ENCODE data around the gene OR8G5. TPM values are rescaled to one million over a fixed set of nuclear protein-coding genes. Genes with fewer than 3 reads are reported as not detected.

Gene OR8G5
- total RNA-seq, 1 donor from 2014 or later: not detected

DNA sequence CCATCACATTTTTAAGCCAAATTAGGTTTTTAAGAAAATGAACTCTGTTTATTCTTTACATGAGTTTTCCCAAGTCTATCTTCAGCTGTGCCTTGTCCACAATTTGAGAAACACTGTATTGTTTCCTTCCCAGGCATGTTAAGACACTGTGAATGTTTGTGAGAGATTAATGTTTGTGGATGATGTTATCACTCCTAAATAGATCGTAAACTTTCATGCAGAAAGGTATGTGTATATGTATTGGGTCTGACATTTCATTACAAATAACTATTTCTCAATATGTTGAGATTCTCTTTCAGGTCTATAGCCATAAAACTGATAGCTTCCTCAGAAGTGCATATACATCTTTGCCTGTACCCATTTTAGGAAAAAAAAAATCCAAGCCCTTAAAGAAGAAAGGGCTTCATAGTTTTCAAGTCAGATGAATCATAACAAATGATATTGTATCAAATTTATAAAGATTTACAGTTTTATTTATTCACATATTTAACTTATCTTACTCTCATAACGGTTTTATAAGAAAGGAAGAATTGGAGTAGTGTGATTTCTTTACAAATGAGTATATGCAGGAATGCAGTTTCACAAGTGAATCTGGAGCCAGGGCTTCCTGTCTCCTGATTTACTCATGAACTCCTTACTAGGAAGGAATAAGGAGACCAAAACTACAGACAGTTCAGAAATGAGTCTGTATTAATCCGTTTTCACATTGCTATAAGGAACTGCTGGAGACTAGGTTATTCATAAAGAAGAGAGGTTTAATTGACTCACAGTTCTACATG lies 46.4 kb downstream of the OR8G5 start:
- TF ChIP-seq, protein P1, sequence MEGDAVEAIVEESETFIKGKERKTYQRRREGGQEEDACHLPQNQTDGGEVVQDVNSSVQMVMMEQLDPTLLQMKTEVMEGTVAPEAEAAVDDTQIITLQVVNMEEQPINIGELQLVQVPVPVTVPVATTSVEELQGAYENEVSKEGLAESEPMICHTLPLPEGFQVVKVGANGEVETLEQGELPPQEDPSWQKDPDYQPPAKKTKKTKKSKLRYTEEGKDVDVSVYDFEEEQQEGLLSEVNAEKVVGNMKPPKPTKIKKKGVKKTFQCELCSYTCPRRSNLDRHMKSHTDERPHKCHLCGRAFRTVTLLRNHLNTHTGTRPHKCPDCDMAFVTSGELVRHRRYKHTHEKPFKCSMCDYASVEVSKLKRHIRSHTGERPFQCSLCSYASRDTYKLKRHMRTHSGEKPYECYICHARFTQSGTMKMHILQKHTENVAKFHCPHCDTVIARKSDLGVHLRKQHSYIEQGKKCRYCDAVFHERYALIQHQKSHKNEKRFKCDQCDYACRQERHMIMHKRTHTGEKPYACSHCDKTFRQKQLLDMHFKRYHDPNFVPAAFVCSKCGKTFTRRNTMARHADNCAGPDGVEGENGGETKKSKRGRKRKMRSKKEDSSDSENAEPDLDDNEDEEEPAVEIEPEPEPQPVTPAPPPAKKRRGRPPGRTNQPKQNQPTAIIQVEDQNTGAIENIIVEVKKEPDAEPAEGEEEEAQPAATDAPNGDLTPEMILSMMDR (IDR thresholded peaks at IDR 0.05): no peak
- Mint-ChIP-seq H3K4me1 (ENCODE audit: unreplicated experiment) (no peaks in the 10 kb centered on the region), H3K27me3 (ENCODE audit: unreplicated experiment) (peaks cover 2% of the 10 kb centered on the region), H3K9me3 (ENCODE audit: unreplicated experiment) (no peaks in the 10 kb centered on the region), H3K36me3 (ENCODE audit: unreplicated experiment) (no peaks in the 10 kb centered on the region), H3K4me3 (ENCODE audit: unreplicated experiment) (no peak overlapping the region), H3K27ac (ENCODE audit: unreplicated experiment) (no peak overlapping the region)
- no peak for DNase-seq (ENCODE audit: extremely low spot score, unreplicated experiment)

DNA sequence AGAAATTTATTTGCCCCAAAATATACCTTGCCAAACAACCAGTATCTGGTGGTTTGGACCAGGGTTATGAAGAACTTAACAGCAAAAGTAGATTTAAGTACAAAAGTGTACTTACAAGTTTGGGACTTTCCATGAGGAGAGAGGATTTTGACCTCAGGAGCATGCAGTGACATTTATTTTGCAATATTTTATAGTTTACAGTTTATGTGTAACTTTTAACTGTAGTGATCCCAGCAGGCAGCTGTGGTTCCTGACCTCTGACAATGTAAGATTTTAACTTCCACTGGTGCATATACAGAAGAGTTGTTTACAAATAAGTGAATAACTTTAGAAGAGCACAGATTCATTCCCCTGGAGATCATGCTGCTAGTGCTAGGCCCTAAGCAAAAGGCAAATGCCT lies 50.9 kb downstream of the OR8G5 start:
- H3K27ac Mint-ChIP-seq (ENCODE audit: unreplicated experiment): no peak overlapping the region
- no peak overlapping the region for H3K4me3 Mint-ChIP-seq (ENCODE audit: unreplicated experiment)
- no peaks in the 10 kb centered on the region for H3K36me3 Mint-ChIP-seq (ENCODE audit: unreplicated experiment)
- peaks cover 6% of the 10 kb centered on the region for H3K27me3 Mint-ChIP-seq (ENCODE audit: unreplicated experiment)
- no peak for DNase-seq (ENCODE audit: extremely low spot score, unreplicated experiment)
- H3K9me3 Mint-ChIP-seq (ENCODE audit: unreplicated experiment): no peaks in the 10 kb centered on the region
- TF ChIP-seq, protein P1 (IDR thresholded peaks at IDR 0.05): no peak
- H3K4me1 Mint-ChIP-seq (ENCODE audit: unreplicated experiment): no peaks in the 10 kb centered on the region

- no peak overlapping the region for H3K4me3 Mint-ChIP-seq (ENCODE audit: unreplicated experiment)
- DNase-seq (ENCODE audit: extremely low spot score, unreplicated experiment): no peak
- no peaks in the 10 kb centered on the region for H3K4me1 Mint-ChIP-seq (ENCODE audit: unreplicated experiment)
- H3K27me3 Mint-ChIP-seq (ENCODE audit: unreplicated experiment): peaks cover 3% of the 10 kb centered on the region
- H3K36me3 Mint-ChIP-seq (ENCODE audit: unreplicated experiment): no peaks in the 10 kb centered on the region
- TF ChIP-seq, protein P1 (IDR thresholded peaks at IDR 0.05): no peak
- no peak overlapping the region for H3K27ac Mint-ChIP-seq (ENCODE audit: unreplicated experiment)
- H3K9me3 Mint-ChIP-seq (ENCODE audit: unreplicated experiment): no peaks in the 10 kb centered on the region
These were observed 54.5 kb downstream of the OR8G5 start for GRCh38 chr11:124310721-124311120.

DNA sequence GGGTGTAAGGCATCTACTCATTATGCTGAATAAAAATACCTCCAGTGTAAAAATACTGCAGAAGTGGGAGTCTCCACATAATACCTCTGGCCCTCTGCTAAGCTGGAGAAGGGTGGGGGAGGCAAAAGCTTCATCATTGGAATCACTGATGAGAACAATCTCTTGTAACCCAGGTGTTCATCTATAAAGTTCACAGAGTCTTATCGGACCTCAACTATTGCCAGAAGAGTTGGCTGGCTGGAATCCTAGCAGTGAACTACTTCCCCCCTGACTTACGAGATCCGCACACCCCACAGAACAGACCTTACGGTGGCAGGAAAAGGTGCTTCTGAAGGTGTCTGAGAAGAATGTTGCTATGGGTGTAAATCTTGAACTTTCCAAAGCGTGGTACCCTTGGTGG lies 55.1 kb downstream of the OR8G5 start:
- TF ChIP-seq, protein P1 (IDR thresholded peaks at IDR 0.05): no peak
- Mint-ChIP-seq H3K36me3 (ENCODE audit: unreplicated experiment) (no peaks in the 10 kb centered on the region), H3K27ac (ENCODE audit: unreplicated experiment) (no peak overlapping the region), H3K9me3 (ENCODE audit: unreplicated experiment) (no peaks in the 10 kb centered on the region), H3K27me3 (ENCODE audit: unreplicated experiment) (peaks cover 3% of the 10 kb centered on the region), H3K4me3 (ENCODE audit: unreplicated experiment) (no peak overlapping the region), H3K4me1 (ENCODE audit: unreplicated experiment) (no peaks in the 10 kb centered on the region)
- DNase-seq (ENCODE audit: extremely low spot score, unreplicated experiment): no peak

GRCh38 chr11:124311670-124312069 lies 55.5 kb downstream of the OR8G5 start:
- no peaks in the 10 kb centered on the region for H3K36me3 Mint-ChIP-seq (ENCODE audit: unreplicated experiment)
- peaks cover 3% of the 10 kb centered on the region for H3K27me3 Mint-ChIP-seq (ENCODE audit: unreplicated experiment)
- H3K27ac Mint-ChIP-seq (ENCODE audit: unreplicated experiment): no peak overlapping the region
- no peak overlapping the region for H3K4me3 Mint-ChIP-seq (ENCODE audit: unreplicated experiment)
- TF ChIP-seq, protein P1 (IDR thresholded peaks at IDR 0.05): no peak
- no peaks in the 10 kb centered on the region for H3K4me1 Mint-ChIP-seq (ENCODE audit: unreplicated experiment)
- DNase-seq (ENCODE audit: extremely low spot score, unreplicated experiment): no peak
- no peaks in the 10 kb centered on the region for H3K9me3 Mint-ChIP-seq (ENCODE audit: unreplicated experiment)

All from osteocyte (in vitro differentiated cells).